ENCODE results near the gene DSN1.

DSN1 gene

DNA sequence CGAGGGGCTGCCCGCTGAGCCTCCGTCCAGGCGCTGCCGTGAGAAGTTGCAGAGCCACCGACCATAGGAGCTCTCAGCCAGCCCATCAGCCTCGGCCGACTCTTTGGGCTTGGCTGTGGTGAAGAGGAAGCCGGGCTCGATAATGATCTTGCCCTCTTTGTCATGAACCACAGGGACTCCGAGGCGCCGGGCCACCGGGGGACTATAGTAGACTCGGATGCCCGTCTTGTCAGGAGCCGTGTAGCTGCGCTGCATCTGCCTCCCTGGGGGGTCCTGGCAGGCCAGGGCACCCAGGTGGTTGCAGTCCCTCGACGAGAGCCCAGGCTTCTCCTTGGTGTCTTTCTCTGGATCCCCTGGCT is 20.5 kb upstream of the DSN1 start:
- no peak for DNase-seq

DNA sequence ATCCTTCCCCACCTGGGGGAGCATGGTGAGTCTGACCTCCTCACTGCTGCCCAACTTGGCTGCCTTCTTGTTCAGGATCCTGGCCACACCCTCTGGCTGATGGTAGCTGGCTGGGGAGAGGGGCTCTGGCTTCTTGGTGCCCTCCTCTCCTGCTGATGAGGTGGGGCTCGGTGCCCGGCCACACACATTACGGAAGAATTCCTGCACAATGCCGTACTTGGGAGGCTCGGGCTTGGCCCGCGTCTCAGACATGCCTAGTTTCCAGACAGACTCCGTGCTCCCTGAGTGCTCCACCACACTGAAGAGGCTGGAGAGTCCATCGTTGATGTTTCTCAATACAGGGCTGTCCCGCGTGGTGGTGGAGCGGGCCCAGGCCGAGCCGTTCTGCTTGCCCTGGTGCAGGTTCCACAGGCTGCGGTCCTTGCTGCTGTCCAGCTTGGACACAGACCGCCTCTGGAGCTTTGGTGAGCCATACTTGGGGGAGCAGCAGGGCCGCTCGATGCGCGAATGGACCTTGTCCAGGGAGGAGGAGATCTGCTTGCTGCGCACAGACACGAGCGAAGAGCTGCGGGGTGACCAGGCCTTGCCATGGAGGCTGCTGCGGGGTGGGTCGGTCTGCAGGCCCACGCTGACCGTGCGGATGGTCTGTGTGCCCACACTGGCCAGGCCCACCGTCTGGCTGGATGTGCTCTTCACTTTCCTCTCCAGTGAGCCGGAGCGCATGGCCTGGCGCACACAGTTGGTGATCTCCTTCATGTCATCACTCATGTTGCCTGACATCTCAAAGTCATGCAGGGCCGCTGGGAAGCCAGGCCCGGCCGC is 19.9 kb upstream of the DSN1 start:
- DNase-seq = no peak

DNA sequence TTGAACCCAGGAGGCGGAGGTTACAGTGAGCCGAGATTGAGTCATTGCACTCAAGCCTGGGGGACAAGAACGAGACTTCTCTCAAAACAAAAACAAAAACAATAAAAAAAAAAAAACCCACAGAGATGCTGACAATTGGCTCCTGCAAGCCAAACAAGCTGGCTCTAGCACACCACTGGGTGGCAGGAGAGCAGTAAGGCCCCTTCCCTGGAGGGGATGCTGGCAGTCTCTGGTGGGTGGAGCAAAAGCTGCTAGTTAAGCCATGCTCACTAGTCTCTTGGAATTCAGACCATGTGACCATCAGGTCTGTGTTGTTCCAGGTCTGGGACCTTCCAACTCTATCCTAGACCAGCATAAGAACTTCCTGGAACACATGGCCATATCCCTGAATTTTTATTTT is 18.9 kb upstream of the DSN1 start:
- no peak for DNase-seq

GRCh38 chr20:36791862-36792261 is 18.3 kb upstream of the DSN1 start:
- DNase-seq = no peak

- DNase-seq = no peak
Observed at GRCh38 chr20:36786663-36787062, 13.1 kb upstream of the DSN1 start.

DNA sequence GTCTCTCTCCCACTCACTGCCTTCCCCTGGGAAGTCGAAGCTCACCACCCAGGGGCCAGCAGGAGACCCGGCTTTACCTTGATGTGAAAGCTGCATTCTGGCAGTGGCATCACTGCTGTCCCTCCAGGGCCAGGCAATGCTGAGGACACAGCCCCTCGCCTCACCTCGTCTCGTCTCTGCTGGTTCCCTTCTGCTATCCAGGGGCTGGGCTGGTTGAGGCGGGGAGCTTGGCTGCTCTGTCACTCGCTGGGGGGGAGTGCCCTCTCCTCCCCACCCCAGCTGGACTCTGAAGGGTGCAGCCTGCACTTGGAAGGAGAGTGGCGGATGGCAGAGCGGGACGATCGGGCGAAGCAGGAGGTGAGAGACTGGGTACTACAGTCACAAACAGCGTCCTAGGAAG is 12.7 kb upstream of the DSN1 start:
- DNase-seq = no peak

DNA sequence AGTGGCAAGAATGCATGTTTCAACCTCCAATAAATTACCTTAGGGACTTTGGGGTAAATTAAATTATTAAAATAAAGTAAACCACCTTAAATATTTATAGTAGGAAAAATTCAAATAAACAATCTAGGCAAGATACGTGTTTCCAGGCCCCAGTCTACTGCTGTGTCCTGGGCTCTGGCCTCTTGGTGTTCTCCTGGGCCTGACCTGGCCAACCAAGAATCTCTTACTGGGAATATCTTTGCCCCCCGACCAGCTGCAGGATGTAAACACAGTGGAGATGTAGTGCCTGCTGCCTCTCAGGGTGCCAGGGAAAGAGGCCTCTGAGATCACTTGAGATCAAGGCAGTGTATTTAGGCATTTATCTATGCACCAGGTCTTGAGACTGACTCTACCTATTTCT is 11.7 kb upstream of the DSN1 start:
- DNase-seq = no peak

DNA sequence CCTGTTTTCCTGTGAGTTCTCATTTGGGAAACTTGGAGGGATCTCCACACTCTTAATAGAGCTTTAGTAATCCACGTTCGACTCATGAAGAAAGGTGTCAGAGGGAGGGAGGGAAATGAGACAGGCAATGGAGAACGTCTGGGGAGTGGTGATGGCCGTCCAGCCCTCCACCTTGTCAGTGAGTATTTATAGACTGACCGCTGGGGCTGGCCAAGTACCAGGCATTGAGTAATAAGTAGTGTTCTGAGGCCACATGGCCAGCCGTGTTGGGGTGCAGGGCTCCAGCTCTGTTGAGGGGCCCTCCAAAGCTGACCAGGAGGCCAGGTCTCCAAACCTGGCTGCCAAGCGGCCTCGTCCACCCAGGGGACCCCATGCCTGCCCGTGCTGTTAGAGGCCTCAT is 11.3 kb upstream of the DSN1 start:
- DNase-seq = no peak

GRCh38 chr20:36784116-36784515 is 10.6 kb upstream of the DSN1 start:
- no peak for DNase-seq

DNA sequence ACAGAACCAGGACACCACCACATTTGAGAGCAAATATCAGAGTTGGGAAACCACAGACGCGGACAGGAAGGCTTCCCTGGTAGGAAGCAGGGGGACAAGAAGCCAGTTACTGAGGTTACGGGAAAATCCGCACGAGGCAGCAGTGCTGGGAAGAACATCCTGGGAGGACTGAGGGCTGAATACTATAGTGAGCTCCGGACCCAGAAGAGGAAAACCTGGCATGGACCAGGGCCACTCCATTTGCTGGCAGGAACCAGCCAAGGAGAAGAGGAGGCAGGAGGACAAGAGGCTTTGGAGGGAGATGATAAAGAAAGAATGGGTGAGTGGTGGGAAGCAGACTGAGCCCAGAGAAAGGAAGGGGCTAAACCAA is 6.1 kb upstream of the DSN1 start:
- no peak for DNase-seq

DNA sequence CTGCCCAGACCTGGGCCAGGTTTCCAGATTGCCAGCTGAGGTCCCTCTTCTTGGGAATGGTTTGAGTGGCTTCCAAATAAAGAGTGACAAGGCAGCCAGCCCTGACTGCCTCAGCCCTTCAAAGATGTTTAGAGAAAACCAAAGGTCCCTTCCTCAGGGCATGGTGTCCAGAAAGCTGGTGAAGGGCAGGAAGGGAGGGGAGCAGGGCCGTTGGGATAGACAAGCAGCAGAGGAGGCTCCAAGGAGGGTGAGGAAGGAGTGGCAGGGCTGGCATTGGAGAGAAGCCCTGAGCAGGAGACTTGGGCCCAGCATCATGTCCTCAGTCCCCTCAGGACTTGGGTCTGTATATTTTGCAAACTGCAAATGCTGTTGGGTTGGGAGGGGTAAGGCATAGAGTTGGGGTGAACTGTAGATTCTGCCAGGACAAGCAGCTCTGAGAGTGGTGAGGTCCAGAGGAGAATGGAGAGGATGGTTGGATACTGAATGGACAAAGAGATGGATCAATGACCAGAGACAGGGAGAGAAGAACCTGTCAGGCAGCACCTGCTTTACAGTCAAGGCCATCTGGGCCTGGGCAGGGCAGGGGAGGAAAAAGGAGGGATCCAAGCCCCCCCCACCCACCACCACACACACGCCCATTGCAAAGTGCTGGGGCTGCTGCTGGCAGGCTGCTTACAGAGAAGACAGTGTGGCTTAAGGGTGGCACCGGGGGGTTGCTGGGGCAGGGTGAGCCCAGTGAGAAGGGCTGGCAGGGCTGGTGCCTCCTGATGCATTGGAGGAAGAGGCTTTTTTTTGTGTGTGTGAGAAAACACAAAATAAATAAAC is 5.5 kb upstream of the DSN1 start:
- no peak for DNase-seq

- DNase-seq = no peak
Observed at GRCh38 chr20:36777576-36777975, 4.0 kb upstream of the DSN1 start.

DNA sequence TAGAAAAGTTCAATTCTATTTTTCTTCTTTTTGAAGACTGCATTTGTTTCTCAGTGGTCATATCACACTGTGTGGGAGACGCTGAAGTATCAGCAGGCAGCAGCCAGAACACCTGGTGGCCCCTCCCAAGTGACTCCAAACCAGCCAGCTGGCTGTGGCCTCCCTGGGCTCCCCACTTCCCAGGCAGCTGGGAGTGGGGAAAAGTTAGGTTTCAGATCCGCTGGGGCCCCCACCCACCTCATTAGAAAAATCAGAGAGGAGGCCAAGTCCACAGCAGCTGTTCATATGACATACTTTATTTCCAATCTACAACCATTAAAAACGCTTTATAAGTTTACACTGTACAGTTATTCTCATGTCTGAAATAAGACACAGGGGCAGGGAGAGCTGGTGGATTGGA is 3.6 kb upstream of the DSN1 start:
- no peak for DNase-seq

GRCh38 chr20:36775826-36776225 is 2.3 kb upstream of the DSN1 start:
- DNase-seq = no peak

GRCh38 chr20:36775196-36775595 is 1.6 kb upstream of the DSN1 start:
- DNase-seq = no peak

DNA sequence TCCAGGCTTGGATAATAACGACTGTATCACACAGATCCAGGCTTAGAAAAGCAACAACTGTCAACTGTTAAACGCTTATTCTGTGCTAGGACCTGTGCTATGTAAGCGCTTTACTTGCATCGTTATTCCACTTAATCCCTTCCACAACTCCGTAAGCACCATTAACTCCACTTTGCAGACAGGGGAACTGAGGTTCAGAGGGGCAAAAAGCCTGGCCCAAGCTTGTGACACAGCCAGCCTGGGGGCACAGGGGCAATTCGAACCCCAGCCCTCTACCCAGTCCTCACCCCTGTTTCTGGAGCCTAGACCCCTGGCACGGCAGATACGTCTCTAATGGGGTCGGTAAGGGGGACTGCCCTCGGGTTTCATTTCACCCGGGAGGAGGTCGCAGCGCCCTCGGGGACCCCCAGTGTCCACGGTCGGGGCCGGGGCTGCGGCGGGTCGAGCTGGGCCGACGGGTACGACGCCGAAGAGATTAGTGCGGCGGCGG is 411 bp downstream of the DSN1 start:
- DNase-seq = no peak

DNA sequence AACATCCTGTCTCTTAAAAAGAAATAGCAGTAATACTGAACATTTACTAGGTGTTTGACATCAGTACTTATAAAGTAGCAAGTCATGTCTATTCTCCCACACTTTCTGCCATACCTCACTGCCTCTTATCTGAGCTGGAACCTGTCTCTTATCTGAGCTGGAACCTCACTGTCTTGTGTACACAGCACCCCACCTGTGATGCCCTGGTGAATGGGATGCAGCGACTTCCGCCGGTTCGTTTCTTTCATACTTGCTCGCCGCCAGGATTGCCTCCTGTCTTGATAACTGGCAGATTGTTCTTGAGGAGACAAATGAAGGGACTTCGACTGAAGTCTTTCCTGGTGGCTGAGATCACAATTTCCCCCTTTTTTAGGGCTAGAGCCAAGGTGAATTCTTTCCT is 2.9 kb downstream of the DSN1 start:
- DNase-seq = no peak

- no peak for DNase-seq
Observed at GRCh38 chr20:36768768-36769430, 4.7 kb downstream of the DSN1 start.

GRCh38 chr20:36761125-36761524 is 12.4 kb downstream of the DSN1 start:
- DNase-seq = no peak

GRCh38 chr20:36760647-36761046 is 12.9 kb downstream of the DSN1 start:
- DNase-seq = no peak

GRCh38 chr20:36758276-36758675 is 15.3 kb downstream of the DSN1 start:
- no peak for DNase-seq

GRCh38 chr20:36756496-36756895 is 17.1 kb downstream of the DSN1 start:
- DNase-seq = no peak

DNA sequence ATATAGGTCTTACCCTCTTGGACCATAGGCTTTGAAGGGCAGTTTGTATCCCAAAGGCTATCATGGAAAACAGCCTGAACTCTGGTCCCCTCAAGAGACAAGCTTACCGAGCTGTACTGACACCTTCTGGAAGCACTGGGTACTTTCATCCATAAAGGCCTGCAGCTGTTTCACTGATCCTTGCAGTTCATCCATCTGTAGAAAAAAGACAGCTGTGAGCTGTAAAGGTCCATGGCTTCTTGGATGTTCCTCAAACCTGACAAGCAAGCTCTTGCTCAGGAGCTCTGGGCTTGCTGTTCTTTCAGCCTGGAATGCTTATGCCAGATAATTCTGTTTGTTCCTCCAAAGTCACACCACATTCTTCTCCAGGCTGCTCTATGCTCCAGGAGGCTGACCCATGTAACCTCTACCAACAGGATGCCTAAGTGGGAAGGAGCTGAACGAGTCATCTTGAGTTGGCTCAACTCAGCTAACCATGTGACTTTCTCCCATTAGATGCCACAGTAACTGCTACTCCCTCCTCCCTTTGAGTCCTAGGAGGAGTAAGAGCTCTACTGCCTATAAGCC is 18.8 kb downstream of the DSN1 start:
- peak; percentile 20 for DNase-seq

- DNase-seq = no peak
Observed at GRCh38 chr20:36752582-36752981, 21.0 kb downstream of the DSN1 start.
